ENCODE results near the gene AMPH. TPM values are rescaled to one million over a fixed set of nuclear protein-coding genes. Genes with fewer than 3 reads are reported as not detected.

The AMPH gene
- total RNA-seq, 4 donors from 2014 or later, result 0.51 to 19.6 (median 11.6) TPM

DNA sequence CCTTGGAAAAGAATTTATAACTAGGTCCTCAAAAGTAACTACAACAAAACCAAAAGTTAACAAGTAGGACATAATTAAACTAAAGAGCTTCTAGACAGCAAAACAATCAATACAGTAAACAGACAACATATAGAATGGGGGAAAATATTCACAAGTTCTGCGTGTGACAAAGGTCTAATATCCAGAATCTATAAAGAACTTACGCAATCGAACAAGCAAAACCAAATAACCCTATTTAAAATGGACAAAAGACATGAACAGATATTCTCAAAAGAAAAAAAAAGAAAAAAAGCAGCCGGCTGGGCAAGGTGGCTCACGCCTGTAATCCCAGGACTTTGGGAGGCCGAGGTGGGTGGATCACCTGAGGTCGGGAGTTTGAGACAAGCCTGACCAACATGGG is 33.8 kb upstream of the AMPH start:
- no peaks in the 10 kb centered on the region for H3K27me3 ChIP-seq
- DNase-seq, result no peak
- no peaks in the 10 kb centered on the region for H3K36me3 ChIP-seq
- TF ChIP-seq, protein P1, sequence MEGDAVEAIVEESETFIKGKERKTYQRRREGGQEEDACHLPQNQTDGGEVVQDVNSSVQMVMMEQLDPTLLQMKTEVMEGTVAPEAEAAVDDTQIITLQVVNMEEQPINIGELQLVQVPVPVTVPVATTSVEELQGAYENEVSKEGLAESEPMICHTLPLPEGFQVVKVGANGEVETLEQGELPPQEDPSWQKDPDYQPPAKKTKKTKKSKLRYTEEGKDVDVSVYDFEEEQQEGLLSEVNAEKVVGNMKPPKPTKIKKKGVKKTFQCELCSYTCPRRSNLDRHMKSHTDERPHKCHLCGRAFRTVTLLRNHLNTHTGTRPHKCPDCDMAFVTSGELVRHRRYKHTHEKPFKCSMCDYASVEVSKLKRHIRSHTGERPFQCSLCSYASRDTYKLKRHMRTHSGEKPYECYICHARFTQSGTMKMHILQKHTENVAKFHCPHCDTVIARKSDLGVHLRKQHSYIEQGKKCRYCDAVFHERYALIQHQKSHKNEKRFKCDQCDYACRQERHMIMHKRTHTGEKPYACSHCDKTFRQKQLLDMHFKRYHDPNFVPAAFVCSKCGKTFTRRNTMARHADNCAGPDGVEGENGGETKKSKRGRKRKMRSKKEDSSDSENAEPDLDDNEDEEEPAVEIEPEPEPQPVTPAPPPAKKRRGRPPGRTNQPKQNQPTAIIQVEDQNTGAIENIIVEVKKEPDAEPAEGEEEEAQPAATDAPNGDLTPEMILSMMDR (IDR thresholded peaks at IDR 0.05), result no peak
- no peak for TF ChIP-seq POLR2A (IDR thresholded peaks at IDR 0.05)
- H3K4me3 ChIP-seq, result no peak overlapping the region
- H3K27ac ChIP-seq, result no peak overlapping the region
- no peaks in the 10 kb centered on the region for H3K9me3 ChIP-seq
- H3K4me1 ChIP-seq, result no peaks in the 10 kb centered on the region
- intact Hi-C loops (cut with DNase I; ENCODE audit: low total_unique reads), result no loop called here

DNA sequence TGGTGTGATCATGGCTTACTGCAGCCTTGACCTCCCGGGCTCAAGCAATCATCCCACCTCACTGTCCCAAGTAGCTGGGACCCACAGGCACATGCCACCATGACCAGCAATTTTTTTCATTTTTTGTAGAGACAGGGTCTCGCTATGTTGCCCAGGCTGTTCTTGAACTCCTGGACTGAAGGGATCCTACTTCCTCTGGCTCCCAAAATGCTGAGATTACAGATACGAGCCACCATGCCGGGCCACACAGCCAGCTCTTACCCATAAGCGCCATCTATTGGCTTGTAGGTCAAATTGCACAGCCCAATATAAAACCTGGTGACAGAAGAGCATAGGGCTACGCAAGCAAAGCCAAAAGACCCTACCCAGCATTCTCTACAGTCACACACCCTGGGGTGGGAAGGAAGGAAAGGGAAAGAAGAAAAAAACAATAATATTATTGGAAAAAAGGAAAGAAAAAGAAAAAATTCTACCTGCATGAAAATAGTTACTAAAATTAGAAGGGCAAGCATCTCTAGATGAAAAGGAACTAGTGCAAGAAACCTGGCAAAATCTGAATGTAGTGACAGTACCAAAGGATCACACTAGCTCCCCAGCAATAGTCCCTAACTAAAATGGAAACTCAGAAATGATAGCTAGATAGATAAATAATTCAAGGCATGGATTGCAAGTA is 29.4 kb upstream of the AMPH start:
- Histone ChIP-seq H3K9me3 (no peaks in the 10 kb centered on the region), H3K4me3 (no peak overlapping the region), H3K27ac (no peak overlapping the region), H3K4me1 (no peaks in the 10 kb centered on the region), H3K36me3 (no peaks in the 10 kb centered on the region), H3K27me3 (no peaks in the 10 kb centered on the region)
- DNase-seq, result no peak
- TF ChIP-seq POLR2A (IDR thresholded peaks at IDR 0.05), result no peak
- TF ChIP-seq, protein P1 (IDR thresholded peaks at IDR 0.05), result no peak
- intact Hi-C loops (cut with DNase I; ENCODE audit: low total_unique reads), result no loop called here

DNA sequence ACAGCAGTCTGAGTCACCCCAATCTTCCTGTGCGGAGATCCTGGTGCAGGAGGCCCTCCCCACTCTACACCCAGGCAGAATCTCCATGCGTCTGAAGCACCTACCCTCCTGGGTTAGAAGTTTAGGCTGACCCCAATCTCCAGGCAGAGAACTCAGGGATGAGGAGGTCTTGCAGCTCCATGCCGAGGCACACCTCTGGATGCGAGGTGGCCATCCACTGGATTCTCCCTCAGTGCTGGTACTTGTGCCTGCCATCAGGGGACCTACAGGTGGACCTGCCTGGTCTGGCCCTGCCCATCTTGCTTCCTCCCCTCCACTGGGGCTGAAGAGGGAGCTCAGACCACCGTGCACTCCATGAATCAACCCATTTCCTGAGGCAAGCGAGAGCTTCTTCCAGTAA is 28.8 kb upstream of the AMPH start:
- intact Hi-C loops (cut with DNase I; ENCODE audit: low total_unique reads), result no loop called here
- TF ChIP-seq, protein P1 (IDR thresholded peaks at IDR 0.05), result no peak
- TF ChIP-seq POLR2A (IDR thresholded peaks at IDR 0.05), result no peak
- no peak overlapping the region for H3K4me3 ChIP-seq

DNA sequence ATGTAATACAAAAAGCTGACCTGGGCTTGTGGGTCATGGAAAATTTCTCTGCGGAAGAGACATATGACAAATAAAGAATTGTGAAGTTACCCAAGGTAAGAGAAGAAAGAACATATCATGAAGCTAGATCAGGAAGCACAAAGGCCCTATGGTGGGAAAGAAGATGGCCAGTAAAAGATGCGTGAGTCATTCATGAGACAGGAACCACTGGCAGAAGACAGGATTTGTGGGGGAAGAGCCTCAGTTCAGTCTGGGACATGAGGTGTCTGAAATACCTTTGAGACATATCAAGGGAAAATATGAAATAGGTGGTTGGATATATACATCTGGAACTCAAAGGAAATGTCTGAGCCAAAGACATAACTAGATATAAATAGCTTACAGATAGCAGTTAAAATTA is 27.7 kb upstream of the AMPH start:
- no peak for DNase-seq
- Histone ChIP-seq H3K4me3 (no peak overlapping the region), H3K27me3 (no peaks in the 10 kb centered on the region), H3K36me3 (no peaks in the 10 kb centered on the region), H3K4me1 (no peaks in the 10 kb centered on the region), H3K27ac (no peak overlapping the region), H3K9me3 (no peaks in the 10 kb centered on the region)
- TF ChIP-seq, protein P1 (IDR thresholded peaks at IDR 0.05), result no peak
- no peak for TF ChIP-seq POLR2A (IDR thresholded peaks at IDR 0.05)
- intact Hi-C loops (cut with DNase I; ENCODE audit: low total_unique reads), result no loop called here

More for the DNA sequence above, 28.8 kb upstream of the AMPH start:
- H3K36me3 ChIP-seq, result no peaks in the 10 kb centered on the region
- no peak overlapping the region for H3K27ac ChIP-seq
- no peaks in the 10 kb centered on the region for H3K4me1 ChIP-seq
- no peak for DNase-seq
- no peaks in the 10 kb centered on the region for H3K27me3 ChIP-seq
- H3K9me3 ChIP-seq, result no peaks in the 10 kb centered on the region

DNA sequence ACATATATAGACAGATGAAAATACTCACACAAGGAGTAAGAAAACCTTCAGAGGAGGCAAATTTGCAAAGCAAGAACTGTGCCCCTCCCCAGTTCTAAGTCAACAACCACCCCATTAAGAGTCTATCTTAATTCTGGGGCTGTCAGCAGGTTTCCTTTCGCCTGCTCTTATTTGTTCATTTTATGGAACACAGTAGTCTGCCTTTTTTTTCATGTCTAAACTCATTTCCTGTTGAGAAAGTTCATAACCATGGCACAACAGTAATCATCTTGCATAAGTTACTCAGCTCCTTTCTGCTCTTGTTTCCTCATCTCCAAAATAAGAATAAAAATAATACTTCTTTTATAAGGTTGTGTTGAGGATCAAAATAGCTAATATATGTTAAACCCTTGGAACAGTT is 25.8 kb upstream of the AMPH start:
- H3K9me3 ChIP-seq, result no peaks in the 10 kb centered on the region
- intact Hi-C loops (cut with DNase I; ENCODE audit: low total_unique reads), result no loop called here
- no peaks in the 10 kb centered on the region for H3K27me3 ChIP-seq
- no peaks in the 10 kb centered on the region for H3K4me1 ChIP-seq
- no peaks in the 10 kb centered on the region for H3K36me3 ChIP-seq
- TF ChIP-seq, protein P1 (IDR thresholded peaks at IDR 0.05), result no peak
- no peak for TF ChIP-seq POLR2A (IDR thresholded peaks at IDR 0.05)
- no peak for DNase-seq
- no peak overlapping the region for H3K27ac ChIP-seq
- H3K4me3 ChIP-seq, result no peak overlapping the region

All from uterus (tissue), 4 donors.